Measurements from ENCODE around the gene ONECUT3. TPM values are rescaled to one million over a fixed set of nuclear protein-coding genes. Genes with fewer than 3 reads are reported as not detected.
"Not testable (repeated sequence)": the region's sequence is repeated elsewhere in the genome, so short reads cannot be mapped to it uniquely, and the experiment has no call there.

Gene ONECUT3
- polyA plus RNA-seq (2014; cell fraction: cytosol; rRNA removed) = not detected in 2 replicates
- not detected in 2 replicates for polyA plus RNA-seq (2014; cell fraction: nucleus; rRNA removed)

- DNase-seq (ENCODE audit: low spot score) = no peak
Measured at GRCh38 chr19:1752757-1753728, at the start of gene ONECUT3. Gene ONECUT3, plus strand, starts transcription at chr19:1753506. Its CDS starts 157 bp downstream, at chr19:1753663.

GRCh38 chr19:1704339-1704738, 49.0 kb upstream of the ONECUT3 start:
- no peak for DNase-seq (ENCODE audit: low spot score)

- DNase-seq (ENCODE audit: low spot score) = no peak
Measured at GRCh38 chr19:1705367-1705766, 47.9 kb upstream of the ONECUT3 start.

- not testable (repeated sequence) for DNase-seq (ENCODE audit: low spot score)
Measured at GRCh38 chr19:1706646-1707045, 46.7 kb upstream of the ONECUT3 start.

GRCh38 chr19:1707240-1707639, 46.1 kb upstream of the ONECUT3 start:
- DNase-seq (ENCODE audit: low spot score) = no peak

- no peak for DNase-seq (ENCODE audit: low spot score)
Measured at GRCh38 chr19:1713170-1713569, 40.1 kb upstream of the ONECUT3 start.

GRCh38 chr19:1715540-1715939, 37.8 kb upstream of the ONECUT3 start:
- no peak for DNase-seq (ENCODE audit: low spot score)

GRCh38 chr19:1717200-1717969, 35.9 kb upstream of the ONECUT3 start:
- no peak for DNase-seq (ENCODE audit: low spot score)

GRCh38 chr19:1717970-1718264, 35.4 kb upstream of the ONECUT3 start:
- DNase-seq (ENCODE audit: low spot score) = no peak

GRCh38 chr19:1718420-1719291, 34.6 kb upstream of the ONECUT3 start:
- DNase-seq (ENCODE audit: low spot score) = no peak

GRCh38 chr19:1719519-1719918, 33.8 kb upstream of the ONECUT3 start:
- no peak for DNase-seq (ENCODE audit: low spot score)

GRCh38 chr19:1720237-1720636, 33.1 kb upstream of the ONECUT3 start:
- DNase-seq (ENCODE audit: low spot score) = no peak

- peak; percentile 69 for DNase-seq (ENCODE audit: low spot score)
Measured at GRCh38 chr19:1725100-1726064, 27.9 kb upstream of the ONECUT3 start.

GRCh38 chr19:1728816-1729567, 24.3 kb upstream of the ONECUT3 start:
- no peak for DNase-seq (ENCODE audit: low spot score)

GRCh38 chr19:1729568-1729925, 23.8 kb upstream of the ONECUT3 start:
- DNase-seq (ENCODE audit: low spot score) = no peak

GRCh38 chr19:1730157-1730556, 23.1 kb upstream of the ONECUT3 start:
- no peak for DNase-seq (ENCODE audit: low spot score)

GRCh38 chr19:1734321-1734966, 18.9 kb upstream of the ONECUT3 start:
- DNase-seq (ENCODE audit: low spot score) = no peak

GRCh38 chr19:1736280-1736679, 17.0 kb upstream of the ONECUT3 start:
- DNase-seq (ENCODE audit: low spot score) = no peak

GRCh38 chr19:1736927-1737326, 16.4 kb upstream of the ONECUT3 start:
- DNase-seq (ENCODE audit: low spot score) = no peak

All from SK-N-DZ (cell line).